Neural cell (in vitro differentiated cells): Measurements from ENCODE around the gene AKAP14.

ENCODE experiments used
- CTCF ChIP-seq: fragments of 450-650 bp; IDR thresholded peaks from 2 replicates; pipeline ENCODE4 v1.5.1; 2014; ENCODE audit warnings: antibody characterized with exemption, mild to moderate bottlenecking, moderate library complexity; ENCODE audit not compliant: poor library complexity, severe bottlenecking
- EZH2 ChIP-seq: fragments of 200-600, 300-800 bp; shearing (Covaris generic), sonication (generic); IDR thresholded peaks from 2 replicates; pipeline ENCODE4 v1.6.1; 2014; ENCODE audit warnings: antibody characterized with exemption, low read length, borderline replicate concordance, mild to moderate bottlenecking; ENCODE audit not compliant: insufficient read depth, poor library complexity, severe bottlenecking
- REST ChIP-seq: IDR thresholded peaks from 2 replicates; pipeline ENCODE4 v1.6.1; 2012; ENCODE audit warnings: borderline replicate concordance
- TAF1 ChIP-seq: IDR thresholded peaks from 2 replicates; pipeline ENCODE4 v1.6.1; 2012; ENCODE audit warnings: low read depth

GRCh38 chrX:119900976-119901375 is 5.3 kb downstream of the AKAP14 start:
- TF ChIP-seq TAF1 = no peak
- TF ChIP-seq CTCF = no peak
- TF ChIP-seq REST = no peak
- no peak for TF ChIP-seq EZH2
